Stimulated activated CD4-positive, alpha-beta T cell treated with anti-CD3 and anti-CD28 coated beads, Interleukin-12 subunit alpha, Interleukin-12 subunit beta, amount 100 ng/mL, for 24 hours (primary cell): ENCODE measurements around the gene DRC1.
"Not testable (repeated sequence)": the region's sequence is repeated elsewhere in the genome, so short reads cannot be mapped to it uniquely, and the experiment has no call there.

Experiments used
- DNase-seq, 2 experiments: peaks; one replicate each; pipeline ENCODE4 v3.0.0-alpha.2; 2020; ENCODE audit warnings: low read depth in 2 of 2

The DRC1 gene

DNA sequence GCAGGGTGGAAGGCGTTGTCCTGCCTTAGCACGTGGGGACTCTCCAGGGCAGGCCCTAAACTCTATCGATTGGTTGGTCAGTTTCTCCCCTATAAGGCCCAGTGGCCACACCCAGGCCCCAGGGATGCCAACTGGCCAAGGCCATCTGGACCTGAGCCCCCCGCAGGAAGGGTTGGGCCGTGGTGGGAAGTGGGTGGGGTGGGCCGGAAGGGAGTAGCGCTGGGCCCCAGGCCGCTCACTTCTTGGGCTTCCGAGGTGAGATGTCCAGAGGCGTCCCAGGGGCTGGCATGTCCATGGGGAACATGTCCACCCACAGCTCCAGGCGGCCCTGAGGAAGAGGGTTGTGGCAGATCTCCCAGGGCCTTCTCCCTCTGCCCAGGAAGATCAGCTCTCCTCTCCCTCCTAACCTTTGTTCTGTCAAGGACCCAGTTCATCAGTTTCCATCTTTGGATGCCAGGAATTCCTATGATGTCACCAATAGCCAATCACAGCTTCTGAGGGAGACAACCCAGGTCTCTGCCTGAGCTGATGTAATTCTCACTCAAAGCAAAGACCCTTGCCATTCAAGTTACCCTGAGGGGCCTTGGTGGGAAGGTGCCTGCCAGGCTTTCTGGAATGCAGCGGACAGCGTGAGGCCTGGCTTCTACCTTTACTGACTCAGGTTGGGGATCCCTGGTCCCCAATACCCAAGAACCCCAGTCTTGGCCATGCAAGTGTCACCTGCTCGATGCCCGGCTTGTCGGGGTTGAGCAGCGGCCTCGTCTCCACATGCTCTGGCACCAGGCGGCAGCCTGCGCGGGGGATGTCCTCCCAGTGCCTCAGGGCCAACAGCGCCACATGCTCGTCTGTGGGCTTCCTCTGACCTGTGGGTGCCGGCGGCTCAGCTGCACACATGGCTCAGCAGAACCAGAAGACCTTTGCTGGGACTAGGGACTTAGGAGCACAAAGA, 61.8 kb downstream of the DRC1 start:
- no peak for DNase-seq

- DNase-seq, result no peak
These were observed 62.9 kb downstream of the DRC1 start for GRCh38 chr2:26464390-26465265.

DNA sequence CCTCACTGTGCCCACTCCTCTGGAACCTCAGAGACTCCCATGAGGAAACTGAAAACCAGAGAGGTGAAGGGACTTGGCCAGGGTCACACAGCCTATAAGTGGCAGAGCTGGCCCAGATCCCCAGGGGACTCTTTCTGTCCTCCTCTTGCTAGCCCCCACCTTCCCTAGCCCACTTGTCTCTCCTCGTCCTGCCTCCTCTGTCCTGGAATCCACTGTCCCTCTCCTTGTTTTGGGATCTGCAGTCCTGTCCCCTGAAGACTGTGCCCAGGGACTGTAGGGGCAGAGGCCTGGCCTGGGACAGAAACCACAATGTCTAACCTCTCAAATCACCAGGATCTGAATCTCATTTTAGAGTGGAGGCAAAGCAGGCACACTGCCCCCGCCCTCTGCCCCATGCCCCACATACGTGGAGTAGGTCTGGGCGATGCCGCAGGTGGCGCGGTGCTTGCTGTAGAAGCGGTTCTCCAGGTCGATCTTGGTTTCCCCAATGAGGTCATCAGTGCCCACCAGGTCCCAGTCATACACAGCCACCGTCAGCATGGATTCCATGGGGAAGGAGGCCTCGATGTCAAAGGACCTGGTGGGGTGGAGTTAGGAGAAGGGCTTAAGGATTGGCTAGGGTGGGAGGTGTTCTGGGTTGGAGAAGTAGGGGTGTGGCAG, 63.7 kb downstream of the DRC1 start:
- DNase-seq, result no peak

DNA sequence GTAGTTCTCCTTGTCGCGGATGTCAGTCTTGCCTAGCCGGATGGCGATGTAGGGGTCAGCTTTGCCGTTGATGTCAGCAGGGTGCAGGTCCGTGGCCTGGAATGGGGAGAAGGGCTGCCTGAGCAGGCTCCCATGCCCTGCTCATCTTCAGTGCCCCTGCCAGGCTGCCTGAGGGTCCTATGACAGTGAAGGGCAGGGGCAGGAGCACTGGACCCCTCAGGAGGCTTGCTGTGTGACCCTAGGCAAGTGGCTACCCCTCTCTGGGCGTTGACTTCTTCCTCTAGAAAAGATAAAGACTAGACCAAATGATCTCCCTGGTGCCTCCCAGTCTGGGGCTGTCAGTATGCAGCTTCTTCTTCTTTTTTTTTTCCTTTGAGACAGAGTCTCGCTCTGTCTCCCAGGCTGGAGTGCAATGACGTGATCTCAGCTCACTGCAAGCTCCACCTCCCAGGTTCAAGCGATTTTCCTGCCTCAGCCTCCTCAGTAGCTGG, 64.3 kb downstream of the DRC1 start:
- no peak for DNase-seq

DNA sequence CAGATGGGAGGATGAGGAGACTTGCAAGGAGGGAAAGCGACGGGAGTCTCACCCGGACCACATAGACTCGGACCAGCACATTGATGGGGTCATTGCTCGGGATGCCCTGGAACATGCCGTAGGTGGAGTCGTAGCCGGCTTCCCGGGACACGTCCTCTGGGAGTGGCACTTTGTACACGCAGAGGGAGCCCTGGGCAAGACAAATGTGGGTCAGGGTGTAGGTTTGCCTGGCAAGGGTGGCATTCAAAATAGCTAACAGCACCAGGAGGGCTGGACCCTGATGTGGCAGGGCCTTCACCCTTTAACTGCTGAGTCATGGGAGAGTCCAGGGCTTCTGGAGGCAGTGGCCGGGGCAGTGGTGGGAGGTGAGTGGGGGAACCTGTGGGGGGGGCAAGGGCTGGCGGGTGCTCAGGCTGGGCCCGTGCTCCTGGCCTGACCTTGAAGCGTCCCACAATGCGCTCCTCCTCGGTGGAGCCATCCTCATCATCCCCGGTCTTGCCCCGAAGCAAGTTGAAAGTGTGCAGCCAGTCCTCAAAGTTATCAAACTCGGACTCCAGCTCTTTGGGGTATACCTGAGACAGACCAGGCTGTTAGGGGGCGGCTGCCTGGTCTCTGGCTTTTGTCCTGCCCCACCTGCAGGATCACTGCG, 65.1 kb downstream of the DRC1 start:
- DNase-seq, result no peak

GRCh38 chr2:26468544-26468943, 66.8 kb downstream of the DRC1 start:
- not testable (repeated sequence) for DNase-seq

GRCh38 chr2:26469092-26469710, 67.5 kb downstream of the DRC1 start:
- DNase-seq, result peak; percentile 37 to 69

- no peak for DNase-seq
These were observed 68.2 kb downstream of the DRC1 start for GRCh38 chr2:26469955-26470354.

DNA sequence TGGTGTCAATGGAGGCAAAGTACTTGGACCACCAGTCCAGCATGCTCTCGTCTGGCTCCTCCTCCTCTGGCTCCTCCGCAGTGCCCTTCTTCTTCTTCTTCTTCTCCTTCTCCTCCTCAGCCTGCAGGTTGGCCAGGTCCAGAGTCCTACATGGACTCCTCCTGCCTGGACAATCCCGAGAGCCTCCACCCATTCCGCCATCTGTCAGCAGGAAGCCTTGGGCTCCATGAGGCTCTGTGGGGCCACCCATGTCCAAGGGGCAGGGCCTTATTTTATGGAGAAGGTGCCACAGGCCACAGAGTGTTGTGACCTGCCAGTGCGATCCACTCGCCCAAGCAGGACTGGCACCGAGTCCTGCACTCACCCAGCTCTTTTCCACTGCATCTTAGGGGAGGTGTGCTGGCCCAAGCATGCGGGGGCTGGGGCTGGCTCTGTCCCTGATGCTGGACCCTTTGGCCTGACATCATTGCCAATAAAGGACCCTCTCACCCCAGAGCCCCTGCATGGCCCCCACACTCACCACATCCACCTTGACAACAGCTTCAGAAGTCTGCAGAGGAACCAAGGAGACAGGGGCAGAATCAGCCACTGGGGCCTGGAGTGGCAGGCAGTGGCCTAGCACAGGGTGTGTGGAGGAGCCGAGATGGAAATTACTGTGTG, 69.0 kb downstream of the DRC1 start:
- DNase-seq, result no peak

DNA sequence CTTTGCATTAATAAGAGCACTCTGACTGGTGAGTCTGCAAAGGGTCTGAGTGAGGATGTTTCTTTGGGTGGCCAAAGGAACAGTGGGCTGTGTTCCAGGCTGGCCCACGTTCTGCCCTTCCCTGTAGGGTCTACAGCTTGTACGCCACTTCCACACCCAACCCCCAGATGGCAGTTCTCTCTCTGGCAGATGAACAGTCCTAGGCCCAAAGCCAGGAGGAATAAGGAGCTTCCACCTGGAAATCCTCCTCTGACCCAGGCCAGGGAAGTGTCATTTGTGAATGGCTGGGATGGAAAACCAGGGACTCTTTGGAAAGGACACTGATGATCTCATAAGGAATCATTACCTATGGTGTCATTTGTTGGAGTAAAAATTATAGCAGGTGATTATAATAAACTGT, 69.6 kb downstream of the DRC1 start:
- no peak for DNase-seq

DNA sequence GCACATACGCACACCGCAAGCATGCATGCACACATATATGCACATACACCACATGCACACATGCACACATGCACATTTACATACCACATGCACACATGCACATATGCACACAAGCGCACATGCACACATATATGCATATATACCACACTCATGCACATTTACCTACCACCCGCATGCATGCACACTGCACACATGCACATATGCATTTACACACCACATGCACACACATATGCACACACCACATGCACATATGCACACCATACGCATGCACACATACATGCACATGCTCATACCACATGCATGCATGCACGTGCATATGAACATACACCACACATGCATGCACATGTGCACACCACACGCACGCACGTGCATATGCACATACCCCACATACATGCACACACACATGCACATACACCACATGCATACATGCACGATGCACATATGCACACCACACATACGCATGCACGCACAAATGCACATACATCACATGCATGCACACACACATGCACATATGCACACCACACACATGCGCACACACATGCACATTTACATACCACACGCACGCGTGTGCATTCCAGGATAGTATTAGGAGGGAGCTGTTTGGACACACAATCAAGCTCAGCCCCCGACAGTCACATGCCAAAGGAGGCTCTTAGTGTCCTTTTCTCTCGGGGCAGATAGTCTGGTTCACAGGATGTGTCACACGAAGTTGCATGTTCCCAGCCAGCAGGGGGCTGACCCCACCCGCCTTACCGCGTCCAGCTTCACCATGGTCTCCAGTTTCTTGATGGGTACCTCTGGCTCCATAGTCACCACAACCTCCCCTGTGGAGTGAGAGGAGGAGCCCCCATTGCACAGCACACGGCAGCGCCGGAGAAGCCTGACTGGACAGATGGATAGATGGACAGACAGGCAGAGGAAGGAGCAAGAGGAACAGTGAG, 70.3 kb downstream of the DRC1 start:
- DNase-seq, result no peak

DNA sequence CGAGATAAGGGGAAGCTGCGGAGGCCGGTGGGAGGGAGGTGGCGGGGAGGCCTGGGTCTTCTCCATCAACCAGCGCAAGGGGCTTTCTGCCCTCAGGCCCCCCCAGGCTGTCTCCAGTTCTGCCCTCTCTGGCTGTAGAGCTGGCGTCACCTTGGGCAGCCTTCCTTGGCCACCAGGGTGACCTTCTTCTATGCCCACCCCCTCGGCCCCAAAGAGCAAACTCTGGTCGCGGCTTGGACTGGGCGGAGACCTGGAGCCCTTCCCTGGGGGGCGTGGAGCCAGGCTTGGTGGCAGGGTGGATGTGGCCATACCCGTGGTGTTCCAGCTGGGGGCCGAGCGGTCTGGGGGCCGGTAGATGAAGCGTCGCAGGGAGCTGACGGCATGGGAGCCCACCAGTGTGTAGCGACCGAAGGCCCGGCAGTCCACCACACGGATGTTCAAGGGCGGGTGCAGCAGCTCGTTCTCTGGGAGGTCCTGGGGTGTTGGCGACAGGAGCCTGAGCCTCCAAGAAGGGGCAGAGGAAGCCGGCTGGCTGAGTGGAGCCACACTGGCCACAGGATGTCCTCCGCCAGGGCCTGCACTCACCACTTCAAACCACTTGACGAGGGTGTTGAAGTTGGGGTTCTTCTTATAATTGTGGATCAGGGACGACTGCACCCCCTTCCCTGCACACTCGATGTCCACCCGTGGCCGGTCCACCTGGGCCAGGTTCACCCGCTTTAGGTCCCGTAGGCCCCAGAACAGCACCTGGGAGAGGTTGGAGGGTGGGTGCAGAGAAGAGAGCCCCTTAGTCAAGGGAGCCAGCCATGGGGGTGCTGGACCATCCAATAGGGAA, 71.3 kb downstream of the DRC1 start:
- DNase-seq, result no peak

DNA sequence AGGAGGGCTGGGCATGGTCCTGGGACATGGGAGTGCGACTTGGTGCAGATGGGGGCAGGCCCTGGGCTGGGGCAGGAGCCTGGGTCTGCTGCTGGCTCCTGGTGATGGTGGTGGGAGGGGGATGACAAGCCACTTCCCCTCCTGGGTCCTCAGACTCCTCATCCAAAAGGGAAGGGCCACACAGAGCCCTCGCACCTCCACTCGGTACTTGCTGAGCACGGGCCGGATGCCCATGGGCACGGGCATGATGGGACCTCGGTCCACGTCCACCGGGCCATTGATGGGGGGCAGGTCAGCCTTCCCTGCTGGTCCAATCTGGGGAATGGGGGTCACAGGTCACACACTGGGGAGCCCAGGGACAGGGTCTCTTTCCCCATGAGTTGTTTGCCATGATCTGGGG, 72.1 kb downstream of the DRC1 start:
- DNase-seq, result no peak

- no peak for DNase-seq
These were observed 72.6 kb downstream of the DRC1 start for GRCh38 chr2:26474261-26474785.

DNA sequence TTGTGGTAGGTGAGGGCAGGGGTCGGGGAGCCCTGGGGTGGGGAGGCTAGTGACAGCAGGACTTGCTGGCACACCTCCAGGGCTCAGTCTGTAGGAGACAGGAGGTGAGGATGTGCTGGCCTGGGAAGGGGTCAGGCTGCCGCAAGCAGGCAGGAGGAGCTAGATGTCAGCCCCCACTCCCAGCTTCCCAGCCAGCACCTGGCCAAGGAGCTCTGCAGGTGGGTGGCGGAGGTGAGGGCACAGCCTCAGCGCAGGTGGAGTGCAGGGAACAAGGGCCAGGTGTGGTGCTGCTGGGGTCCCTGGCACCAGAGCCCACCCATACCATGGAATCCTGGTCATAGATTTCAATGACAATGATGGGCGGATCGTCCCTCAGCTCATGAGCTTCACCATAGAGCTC, 73.3 kb downstream of the DRC1 start:
- no peak for DNase-seq

- no peak for DNase-seq
These were observed 74.2 kb downstream of the DRC1 start for GRCh38 chr2:26475832-26476501.

DNA sequence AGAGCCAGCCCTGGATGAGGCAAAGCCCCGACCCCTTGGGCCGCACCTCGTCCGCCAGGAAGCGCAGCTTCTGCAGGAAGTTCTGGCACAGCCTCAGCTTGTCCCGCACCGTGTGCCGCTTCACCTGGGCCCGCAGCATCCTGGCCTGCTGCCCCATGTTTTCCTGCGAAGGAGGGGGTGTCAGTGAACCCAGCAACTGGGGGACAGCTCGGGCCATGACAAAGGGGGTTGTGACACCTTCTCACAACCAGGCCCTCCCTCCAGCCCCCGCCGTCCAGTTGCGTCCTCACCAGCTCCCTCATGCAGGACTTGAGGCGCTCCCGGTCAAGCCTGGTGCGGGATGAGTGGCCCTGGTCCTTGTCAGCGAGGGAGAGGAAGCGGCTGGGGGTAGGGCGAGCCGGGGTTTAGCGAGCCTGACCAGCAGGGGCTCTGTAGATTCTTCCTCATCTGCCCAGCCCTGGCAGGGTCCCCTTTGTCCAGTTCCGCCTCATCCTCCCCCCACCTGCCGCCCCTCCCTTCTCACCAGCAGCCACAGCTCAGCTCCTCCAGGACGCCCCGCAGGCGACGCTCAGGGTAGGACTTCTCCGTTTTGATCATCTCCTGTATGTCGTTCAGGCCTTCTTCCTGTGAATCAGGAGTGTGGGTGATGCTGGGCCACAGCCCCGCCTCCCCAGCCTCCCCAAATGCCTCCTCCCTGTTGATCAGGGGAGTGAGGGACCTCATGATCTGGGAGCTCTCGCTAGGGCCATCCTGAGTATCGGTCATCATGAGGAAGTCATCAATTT, 75.6 kb downstream of the DRC1 start:
- DNase-seq, result no peak
